Spleen (tissue), 7 donors: ENCODE measurements around the gene CMSS1.

Source experiments
- POLR2A ChIP-seq, 3 donors: fragments of 450-650 bp; IDR thresholded peaks; one replicate each; pipeline ENCODE4 v1.5.1; 2017; ENCODE audit warnings: antibody characterized with exemption in 3 of 3, mild to moderate bottlenecking in 1 of 3
- POLR2AphosphoS5 ChIP-seq, 3 donors: sonication (generic); formaldehyde crosslinking; IDR thresholded peaks; one replicate each; pipeline ENCODE4 v1.5.1; 2017; ENCODE audit warnings: antibody characterized with exemption in 3 of 3
- TF ChIP-seq, protein P1 (sequence below), 11 experiments: fragments of 200-600 bp in 7 of 11; fragments of 450-650 bp in 4 of 11; sonication (generic) in 4 of 11; IDR thresholded peaks in 8 of 11; conservative IDR thresholded peaks in 3 of 11; 1 replicate in 7 of 11; 2 replicates in 4 of 11; pipeline versions ENCODE4 v1.4.0 to v1.8.0; 2016 to 2021; ENCODE audit warnings: antibody characterized with exemption in 11 of 11, inconsistent platforms in 4 of 11, mild to moderate bottlenecking in 1 of 11
- donor health status: DM: no; HTN: no; CAD: no; lungs with moderate emphysema.
- donor health status: DM: no; HTN: no; CAD: no.
- donor health status: DM: no; HTN: no; CAD: no.

DNA sequence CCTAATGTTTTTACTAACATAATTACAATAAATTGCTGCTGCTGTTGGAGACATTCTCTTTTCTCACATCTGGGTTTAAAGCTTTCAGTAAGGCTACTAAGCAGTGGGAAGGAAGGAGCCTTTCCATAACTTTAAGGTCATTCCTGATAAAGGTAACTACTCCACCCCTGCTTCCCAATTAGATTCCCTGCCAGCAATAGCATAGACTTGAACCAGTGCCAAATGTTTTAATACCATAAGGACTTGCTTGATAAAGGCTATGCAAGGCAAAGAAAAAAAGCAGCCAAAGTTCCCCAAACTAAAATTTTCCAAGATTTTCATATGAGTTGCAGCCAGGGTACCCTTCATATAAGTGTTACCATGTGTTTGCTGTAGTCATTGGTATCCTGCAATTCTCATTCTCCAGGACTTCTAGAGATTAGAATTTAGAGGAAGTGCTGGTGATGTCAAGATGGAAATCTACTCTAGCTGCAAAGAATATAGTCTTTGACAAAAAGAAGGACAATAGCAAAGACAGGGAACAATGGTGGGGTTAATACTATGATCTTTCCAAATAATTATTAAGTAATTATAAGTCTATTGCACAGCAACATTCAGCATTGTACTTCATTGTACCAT is 190.5 kb downstream of the CMSS1 start:
- TF ChIP-seq, protein P1, sequence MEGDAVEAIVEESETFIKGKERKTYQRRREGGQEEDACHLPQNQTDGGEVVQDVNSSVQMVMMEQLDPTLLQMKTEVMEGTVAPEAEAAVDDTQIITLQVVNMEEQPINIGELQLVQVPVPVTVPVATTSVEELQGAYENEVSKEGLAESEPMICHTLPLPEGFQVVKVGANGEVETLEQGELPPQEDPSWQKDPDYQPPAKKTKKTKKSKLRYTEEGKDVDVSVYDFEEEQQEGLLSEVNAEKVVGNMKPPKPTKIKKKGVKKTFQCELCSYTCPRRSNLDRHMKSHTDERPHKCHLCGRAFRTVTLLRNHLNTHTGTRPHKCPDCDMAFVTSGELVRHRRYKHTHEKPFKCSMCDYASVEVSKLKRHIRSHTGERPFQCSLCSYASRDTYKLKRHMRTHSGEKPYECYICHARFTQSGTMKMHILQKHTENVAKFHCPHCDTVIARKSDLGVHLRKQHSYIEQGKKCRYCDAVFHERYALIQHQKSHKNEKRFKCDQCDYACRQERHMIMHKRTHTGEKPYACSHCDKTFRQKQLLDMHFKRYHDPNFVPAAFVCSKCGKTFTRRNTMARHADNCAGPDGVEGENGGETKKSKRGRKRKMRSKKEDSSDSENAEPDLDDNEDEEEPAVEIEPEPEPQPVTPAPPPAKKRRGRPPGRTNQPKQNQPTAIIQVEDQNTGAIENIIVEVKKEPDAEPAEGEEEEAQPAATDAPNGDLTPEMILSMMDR (IDR thresholded peaks at IDR 0.05 in 8 of 11, conservative IDR thresholded peaks at IDR 0.05 in 3 of 11), result no peak
- no peak for TF ChIP-seq POLR2AphosphoS5 (IDR thresholded peaks at IDR 0.05)
- no peak for TF ChIP-seq POLR2A (IDR thresholded peaks at IDR 0.05)
